Testis (tissue), 2 donors: Measurements from ENCODE around the gene VMP1.

ENCODE experiments used
- POLR2A ChIP-seq: fragments of 450-650 bp; IDR thresholded peaks from one replicate; pipeline ENCODE4 v1.6.1; 2017; ENCODE audit warnings: antibody characterized with exemption, mild to moderate bottlenecking, moderate library complexity
- TF ChIP-seq, protein P1 (sequence below), 3 experiments: fragments of 450-650 bp in 2 of 3; fragments of 200-600 bp in 1 of 3; sonication (generic) in 1 of 3; IDR thresholded peaks; one replicate each; pipeline ENCODE4 v1.5.1; 2016 to 2019; ENCODE audit warnings: antibody characterized with exemption in 3 of 3, mild to moderate bottlenecking in 2 of 3, moderate library complexity in 1 of 3

DNA sequence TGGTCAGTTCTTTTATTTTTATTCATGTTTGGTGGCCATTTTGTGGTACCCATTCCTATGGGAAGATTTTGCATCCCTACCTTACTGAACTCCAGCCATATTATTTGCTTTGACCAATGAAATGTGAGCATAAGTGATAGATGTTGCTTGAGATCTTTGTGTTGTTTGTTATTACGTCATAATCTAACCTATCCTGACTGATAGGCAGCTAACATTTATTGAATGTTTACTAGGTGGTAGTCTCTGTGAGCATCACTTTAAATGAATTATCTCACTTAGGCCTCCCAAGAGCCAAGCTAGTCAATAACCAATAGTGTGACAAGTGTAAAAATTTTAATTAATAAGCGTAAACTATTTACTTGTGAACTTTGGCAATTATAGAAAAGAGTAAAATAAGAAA lies 37.6 kb downstream of the VMP1 start:
- no peak for TF ChIP-seq POLR2A
- TF ChIP-seq, protein P1, sequence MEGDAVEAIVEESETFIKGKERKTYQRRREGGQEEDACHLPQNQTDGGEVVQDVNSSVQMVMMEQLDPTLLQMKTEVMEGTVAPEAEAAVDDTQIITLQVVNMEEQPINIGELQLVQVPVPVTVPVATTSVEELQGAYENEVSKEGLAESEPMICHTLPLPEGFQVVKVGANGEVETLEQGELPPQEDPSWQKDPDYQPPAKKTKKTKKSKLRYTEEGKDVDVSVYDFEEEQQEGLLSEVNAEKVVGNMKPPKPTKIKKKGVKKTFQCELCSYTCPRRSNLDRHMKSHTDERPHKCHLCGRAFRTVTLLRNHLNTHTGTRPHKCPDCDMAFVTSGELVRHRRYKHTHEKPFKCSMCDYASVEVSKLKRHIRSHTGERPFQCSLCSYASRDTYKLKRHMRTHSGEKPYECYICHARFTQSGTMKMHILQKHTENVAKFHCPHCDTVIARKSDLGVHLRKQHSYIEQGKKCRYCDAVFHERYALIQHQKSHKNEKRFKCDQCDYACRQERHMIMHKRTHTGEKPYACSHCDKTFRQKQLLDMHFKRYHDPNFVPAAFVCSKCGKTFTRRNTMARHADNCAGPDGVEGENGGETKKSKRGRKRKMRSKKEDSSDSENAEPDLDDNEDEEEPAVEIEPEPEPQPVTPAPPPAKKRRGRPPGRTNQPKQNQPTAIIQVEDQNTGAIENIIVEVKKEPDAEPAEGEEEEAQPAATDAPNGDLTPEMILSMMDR (IDR thresholded peaks at IDR 0.05), result no peak
